ENCODE measurements around the gene ZNF814.
"Not testable (repeated sequence)": the region's sequence is repeated elsewhere in the genome, so short reads cannot be mapped to it uniquely, and the experiment has no call there.

The ZNF814 gene

DNA sequence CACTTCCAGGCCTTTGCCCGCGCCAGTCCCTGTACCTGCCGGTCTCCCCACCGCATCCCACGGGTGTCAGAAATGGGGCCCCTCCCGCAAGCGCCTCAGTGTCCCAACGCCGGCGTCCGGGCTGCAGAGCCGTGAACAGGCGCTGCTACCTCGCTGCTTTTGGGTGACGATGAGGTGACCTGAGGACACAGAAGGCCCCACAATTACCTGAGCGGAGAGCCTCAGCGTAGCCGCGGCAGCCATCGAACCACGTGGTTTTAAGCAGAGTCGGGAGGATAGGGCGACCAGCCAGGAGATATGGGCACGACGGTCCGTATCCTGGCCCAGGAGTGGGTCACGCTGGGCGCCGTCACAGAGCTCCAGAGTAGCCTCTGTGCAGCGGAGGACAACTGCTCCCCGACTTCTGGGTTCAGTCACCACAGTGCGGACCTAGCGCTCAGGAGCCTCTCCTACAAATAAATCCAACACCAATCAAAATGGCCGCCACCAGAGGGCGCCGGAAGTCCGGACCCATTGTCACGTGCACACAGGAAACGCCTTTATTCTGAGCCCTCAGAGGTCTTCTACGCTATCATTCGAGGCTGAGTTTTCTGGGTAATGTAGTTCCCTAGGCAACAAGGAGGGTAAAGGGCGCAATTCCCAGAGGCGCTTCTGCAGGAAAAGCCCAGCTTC lies at the start of gene ZNF814:
Gene ZNF814, minus strand, starts transcription at position 478 of the 672 bp plus-strand sequence. Its CDS starts 235 bp downstream, at position 243.
- peak; percentile 70 for DNase-seq (ENCODE audit: low spot score)

DNA sequence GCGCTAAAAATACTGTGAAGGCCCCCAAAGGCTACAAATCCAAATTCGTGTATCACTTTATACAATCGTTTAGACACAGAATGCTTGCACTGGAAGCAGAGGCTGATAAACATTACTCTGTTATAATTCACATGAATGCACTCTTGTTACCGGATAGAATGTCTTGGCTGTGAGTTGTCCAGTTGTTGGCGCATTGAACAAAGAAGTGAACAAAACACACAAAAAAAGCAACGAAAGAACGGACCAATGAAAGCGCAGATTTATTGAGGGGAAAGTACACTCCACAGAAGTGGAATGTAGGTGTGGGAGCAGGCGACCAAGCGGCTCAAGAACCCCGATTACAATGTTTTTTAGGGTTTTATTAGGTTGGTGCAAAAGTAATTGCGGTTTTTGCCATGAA lies 46.9 kb upstream of the ZNF814 start:
- DNase-seq (ENCODE audit: low spot score) = no peak

DNA sequence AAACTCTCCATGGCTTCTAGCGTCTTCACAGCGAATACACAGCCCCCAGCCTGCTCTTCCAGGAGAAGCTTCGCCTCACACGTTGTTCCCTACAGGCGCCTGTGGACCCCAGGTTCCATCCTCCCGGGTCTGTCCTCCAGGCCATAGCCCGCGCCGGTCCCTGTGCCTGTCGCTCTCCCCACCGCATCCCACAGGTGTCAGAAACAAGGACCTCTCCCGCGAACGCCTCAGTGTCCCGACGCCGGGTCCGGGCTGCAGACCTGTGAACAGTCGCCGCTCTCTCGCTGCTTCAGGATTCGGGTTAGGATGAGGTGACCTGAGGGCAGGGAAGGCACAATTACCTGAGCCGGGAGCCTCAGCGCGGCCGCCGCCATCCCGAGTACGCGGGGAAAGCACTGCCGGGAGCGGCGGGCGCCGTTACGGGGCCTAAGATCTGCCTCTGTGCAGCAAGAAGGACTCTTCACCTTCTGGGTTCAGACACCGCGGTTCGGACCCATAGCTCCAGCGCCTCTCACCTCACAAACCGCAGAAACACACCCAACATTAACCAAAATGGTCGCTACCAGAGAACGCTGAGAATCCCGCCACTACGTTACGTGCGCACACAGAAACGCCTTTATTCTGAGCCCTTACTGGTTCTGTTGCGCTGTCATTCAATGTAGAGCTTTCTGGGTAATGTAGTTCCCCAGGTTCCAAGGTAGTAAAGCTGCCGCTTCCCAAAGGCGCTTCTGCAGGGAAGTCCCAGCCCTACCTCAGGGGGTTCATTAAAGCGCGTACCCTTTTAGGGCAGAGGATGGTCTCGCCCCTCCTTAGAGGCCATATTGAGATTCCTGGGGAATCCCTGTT lies 46.2 kb upstream of the ZNF814 start, which contains the start of gene ZNF418:
Gene ZNF418, minus strand, starts transcription at position 583 of the 846 bp plus-strand sequence. CDS start 1,580 bp downstream, outside the sequence.
- peak; percentile 78 for DNase-seq (ENCODE audit: low spot score)

DNA sequence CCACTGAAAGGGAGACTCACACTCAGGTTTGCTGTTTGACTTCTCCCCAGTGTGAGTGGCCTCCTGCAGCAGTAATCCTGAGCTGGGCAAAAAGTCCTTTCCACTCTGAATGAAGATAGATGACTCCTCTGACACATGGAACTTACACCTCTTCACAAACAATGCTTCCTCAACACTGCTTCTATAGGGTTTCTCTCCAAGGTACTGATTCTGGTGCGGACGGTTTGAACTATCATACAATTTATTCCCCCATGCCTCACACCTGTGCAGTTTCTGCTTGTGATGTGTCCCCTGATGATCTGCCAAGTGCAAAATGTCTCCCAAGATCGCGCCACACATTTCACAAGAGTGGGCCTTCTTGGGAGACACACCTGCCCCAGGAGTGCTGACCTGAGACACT lies 38.8 kb upstream of the ZNF814 start:
- no peak for DNase-seq (ENCODE audit: low spot score)

DNA sequence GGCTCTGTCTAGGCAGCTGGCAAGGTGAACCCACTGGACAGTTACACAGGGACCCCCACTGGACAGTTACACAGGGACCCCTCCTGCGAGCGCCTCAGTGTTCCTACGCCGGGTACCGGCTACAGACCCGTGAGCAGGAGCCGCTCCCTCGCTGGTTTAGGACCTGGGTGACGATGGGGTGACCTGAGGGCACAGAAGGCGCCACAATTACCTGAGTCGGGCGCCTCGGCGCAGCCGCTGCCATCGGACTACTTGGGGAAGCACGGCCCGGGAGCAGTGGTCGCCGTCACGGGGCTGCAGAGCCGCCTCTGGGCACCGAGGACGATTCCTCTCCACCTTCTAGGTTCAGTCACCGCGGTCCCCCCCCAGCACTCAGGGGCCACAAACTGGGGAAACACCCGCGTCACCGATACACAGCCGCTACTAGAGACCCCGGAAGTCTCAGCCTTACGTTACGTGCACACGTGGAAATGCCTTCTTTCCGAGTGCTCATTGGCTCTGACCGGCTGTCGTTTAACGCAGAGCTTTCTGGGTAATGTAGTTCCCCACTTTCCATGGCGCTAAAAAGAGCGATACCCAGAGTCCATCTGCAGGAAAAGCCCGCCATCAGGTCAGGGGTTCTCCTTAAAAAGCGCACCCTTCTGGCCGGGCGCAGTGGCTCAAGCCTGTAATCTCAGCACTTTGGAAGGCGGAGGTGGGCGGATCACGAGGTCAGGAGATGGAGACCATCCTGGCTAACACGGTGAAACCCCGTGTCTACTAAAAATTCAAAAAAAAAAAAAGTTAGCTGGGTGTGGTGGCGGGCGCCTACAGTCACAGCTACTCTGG lies 27.5 kb upstream of the ZNF814 start, which contains the start of gene ZNF417:
Gene ZNF417, minus strand, starts transcription at position 425 of the 828 bp plus-strand sequence. Its CDS starts 181 bp downstream, at position 244.
- DNase-seq (ENCODE audit: low spot score) = peak; percentile 95

DNA sequence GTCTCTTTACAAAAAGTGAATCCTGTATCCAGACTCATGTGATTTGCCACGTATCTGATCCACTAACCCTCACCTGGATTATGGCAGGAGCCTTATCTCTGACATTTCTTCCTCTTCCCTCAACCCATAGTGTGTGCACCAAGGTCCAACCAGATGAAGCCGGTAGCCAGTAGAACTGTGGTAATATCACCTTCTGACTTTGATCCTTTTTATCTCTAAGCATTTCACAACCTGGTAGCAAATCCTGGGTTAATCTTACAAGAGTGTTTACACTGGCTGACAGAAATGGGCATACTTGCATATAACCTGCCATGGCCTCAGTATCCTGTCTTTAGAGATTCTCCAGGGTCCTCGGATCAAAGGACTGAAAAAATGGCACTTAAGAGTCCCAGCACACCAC lies 25.7 kb upstream of the ZNF814 start:
- DNase-seq (ENCODE audit: low spot score) = no peak

DNA sequence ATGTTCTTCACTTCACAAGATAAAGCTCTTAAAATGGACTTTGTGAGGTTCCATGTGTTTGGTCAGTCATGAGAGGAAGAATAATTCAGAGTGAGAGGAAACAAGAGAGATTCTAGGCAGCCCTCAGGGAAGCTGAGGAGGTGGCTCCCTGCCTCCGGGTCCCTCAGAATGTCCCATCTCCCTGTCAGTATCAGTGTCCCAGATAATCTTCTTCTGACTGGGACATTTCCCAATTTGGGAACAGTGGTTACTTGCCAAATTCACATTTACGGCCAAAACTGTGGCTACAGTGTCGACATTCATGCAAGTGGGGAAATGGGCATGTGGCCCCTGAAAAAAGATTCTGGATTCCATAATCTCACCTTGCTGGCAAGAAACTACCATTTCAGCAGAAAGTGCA lies 18.6 kb upstream of the ZNF814 start:
- DNase-seq (ENCODE audit: low spot score) = no peak

DNA sequence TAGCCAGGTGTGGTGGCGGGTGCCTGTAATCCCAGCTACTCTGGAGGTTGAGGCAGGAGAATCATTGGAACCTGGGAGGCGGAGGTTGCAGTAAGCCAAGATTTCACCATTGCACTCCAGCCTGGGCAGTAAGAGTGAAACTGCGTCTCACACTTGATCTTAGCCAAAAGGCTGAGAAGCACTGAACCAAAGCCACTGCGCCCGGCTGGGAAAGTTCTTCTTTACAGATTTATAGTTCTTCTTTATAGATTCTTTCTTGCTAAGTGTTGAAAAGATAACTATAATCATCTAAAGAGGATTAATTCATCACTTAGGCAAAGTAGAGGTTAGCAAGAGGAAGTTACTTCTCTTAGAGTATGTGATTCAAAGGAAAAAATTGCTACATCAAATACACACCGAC lies 16.4 kb upstream of the ZNF814 start:
- DNase-seq (ENCODE audit: low spot score) = no peak

DNA sequence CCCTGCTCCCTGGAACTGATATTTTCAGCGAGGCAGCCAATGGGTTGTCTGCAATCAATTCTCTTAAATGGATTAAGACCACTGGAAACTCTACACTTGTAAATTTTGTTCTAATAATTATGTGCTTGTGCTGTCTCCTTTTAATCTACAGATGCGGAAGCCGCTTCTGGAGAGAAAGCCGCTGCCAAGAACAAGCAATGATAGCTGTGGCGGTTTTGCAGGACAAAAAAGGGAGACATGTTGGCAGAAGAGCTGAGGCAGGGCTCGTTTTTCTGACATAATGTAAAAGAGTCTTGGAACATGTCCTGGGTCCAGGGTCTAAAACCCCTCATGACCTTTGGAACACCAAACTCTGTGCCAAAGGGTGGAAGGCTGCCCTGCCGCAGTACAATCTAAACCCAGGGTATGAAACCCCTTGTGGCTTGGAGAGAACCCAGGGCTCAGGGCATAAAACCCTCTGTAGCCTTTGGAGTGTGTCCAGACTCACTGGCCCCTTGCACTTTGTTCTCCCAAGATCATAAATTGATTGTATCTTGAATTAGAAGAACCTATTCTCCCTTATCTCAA lies 14.9 kb upstream of the ZNF814 start:
- DNase-seq (ENCODE audit: low spot score) = no peak

DNA sequence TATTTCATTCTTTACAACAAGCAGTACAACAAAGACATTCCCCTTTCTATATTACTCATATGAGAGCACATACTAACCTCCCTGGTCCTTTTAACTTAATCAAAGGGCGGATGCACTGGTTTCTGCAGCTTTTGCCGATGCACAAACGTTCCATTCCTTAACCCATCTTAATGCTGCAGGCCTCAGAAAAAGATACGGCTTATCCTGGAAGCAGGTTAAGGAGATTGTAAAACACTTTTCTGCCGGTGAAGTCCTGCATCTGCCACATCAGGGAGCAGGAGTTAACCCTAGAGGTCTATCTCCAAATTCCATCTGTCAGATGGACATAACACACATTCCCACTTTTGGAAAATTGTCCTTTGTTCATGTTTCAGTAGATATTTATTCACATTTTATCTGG lies 11.5 kb upstream of the ZNF814 start:
- no peak for DNase-seq (ENCODE audit: low spot score)

DNA sequence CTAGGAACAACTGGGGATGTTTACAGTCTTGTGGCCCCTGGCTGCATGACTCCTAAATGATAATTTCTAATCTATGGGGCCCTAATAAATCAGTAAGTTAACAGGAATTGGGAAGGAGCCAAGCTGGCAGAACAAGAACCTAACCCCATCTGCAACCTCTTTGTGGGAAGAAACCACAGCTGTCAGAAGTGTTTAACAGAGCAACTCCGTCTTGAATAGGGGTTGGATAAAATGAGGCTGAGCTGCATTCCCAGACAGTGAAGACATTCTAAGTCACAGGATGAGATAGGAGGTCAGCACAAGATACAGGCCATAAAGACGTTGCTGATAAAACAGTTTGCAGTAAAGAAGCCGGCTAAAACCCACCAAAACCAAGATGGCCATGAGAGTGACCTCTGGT lies 1.9 kb upstream of the ZNF814 start:
- DNase-seq (ENCODE audit: low spot score) = peak; percentile 33

DNA sequence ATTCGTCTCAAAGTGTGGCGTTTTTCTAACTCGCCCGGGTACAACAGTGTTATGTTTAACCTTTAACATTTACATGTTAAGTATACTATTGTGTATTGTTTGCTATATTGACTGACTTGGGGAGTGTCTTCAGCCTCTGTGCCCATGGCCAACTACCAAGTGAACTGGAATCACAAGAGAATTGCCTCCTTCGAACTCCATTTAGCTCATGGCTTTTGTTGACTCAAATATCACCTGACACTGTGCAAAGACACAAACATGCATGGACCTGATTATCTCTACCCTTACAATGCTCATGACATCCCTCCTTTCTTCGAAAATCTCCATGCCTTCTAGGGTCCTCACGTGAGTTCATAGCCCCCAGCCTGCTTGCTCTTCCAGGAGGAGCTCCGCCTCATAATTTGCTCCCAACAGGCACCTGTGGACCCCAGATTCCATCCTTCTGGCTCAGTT lies 704 bp downstream of the ZNF814 start:
- peak; percentile 9 for DNase-seq (ENCODE audit: low spot score)

DNA sequence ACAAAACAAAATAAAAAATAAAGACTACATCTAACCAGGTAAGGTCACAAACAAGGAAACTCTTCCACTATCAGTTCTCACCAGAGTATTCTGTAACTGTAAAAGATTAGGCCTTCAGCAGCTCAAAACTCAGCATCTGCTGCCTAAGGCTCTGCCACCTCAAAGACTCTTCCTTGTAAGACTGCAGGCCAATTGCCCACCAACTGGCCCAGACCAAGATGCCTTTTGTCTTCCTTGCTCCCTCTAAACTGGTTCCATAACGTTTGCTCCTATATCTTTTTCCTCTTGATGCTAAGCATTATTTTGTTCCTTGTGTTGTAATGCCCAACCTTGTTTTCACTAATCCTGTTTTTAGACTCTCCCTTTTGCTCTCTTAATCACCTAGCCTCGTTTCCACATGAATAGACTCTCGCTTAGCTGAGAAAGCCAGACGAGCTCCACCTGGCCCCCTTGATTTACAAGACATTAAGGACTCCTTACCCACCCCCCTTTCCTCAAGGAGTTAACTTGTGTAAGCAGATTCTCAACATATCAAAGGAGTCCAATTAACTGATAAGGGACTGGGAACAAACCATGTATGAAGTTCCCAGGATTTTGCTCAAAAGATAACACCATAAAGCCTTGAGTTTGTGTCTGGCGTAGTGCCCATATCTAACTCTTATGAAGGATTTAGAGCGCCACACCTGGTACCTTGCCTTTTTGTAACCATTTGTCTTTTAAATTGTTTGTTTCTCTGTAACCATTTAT lies 1.5 kb downstream of the ZNF814 start:
- no peak for DNase-seq (ENCODE audit: low spot score)

DNA sequence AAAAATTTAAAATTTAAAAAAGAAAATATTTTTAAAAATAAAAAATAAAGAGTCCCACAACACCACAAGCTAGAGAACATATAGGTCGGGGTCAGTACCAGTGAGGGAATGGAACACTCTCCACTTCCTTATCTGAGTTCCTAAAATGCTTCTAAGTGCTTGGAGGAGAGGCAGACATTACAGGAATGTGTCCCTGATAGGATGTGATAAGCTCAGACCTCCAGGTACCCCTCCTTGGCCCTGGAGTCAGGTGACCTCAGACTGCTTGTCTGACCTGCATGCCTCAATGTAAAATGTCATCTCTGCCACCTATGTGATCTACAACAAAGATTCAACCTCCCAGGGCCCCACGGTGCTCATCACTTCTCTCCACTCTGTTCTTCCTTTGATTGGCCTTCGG lies 2.8 kb downstream of the ZNF814 start:
- DNase-seq (ENCODE audit: low spot score) = no peak

DNA sequence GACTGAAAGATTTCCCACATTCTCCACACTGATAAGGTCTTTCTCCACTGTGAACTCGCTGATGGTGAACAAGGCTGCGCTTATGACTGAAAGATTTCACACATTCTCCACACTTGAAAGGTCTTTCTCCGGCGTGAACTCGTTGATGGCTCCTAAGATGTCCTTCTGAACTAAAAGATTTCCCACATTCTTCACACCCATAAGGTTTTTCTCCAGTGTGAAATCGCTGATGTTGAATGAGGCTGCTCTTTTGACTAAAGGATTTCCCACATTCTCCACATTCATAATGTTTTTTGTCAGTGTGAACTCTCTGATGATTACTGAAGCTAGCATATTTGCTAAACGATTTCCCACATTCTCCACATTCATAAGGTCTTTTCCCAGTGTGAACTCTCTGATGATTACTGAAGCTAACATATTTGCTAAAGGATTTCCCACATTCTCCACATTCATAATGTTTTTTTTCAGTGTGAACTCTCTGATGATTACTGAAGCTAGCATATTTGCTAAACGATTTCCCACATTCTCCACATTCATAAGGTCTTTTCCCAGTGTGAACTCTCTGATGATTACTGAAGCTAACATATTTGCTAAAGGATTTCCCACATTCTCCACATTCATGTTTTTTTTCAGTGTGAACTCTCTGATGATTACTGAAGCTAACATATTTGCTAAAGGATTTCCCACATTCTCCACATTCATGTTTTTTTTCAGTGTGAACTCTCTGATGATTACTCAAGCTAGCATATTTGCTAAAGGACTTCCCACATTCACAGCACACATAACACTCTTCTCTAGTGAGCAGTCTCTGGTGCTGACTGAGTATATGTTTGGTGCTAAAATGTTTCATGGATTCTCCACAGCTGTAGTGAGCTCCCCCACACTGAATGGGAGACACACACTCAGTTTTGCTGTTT lies 14.7 kb downstream of the ZNF814 start:
- not testable (repeated sequence) for DNase-seq (ENCODE audit: low spot score)

DNA sequence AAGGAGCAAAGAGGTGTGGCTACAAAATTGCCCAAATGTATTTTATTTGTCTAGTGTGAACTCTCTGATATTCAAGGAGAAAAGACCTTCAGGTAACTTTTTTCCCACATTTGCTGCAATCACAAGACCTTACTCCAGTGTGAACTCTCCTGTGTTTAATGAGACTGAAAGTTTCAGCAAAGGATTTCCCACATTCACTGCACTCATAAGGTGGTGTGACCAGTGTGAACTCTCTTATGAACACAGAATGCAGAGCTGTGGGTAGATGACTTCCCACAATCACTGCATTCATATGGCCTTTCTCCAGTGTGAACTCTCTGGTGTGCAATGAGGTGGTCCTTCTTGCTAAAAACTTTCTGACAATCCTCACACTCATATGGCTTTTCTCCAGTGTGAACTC lies 16.4 kb downstream of the ZNF814 start:
- no peak for DNase-seq (ENCODE audit: low spot score)

DNA sequence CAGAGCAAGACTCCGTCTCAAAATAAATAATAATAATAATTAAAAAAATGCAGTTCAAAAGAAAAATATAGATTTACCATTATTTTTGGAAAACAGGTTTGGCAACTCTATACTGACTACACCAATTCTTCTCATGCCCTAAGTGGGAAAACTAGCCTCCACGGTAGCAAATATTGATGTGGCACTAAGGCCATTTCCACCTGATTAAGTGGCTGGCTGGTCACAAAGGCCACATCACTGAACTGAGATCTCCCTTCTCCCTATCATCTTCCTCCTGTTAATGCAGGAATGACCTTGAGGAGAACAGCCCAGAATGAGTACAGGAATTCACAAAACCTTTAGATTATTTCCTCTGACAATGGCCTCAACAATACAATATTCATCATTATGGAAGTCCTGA lies 18.6 kb downstream of the ZNF814 start:
- no peak for DNase-seq (ENCODE audit: low spot score)

DNA sequence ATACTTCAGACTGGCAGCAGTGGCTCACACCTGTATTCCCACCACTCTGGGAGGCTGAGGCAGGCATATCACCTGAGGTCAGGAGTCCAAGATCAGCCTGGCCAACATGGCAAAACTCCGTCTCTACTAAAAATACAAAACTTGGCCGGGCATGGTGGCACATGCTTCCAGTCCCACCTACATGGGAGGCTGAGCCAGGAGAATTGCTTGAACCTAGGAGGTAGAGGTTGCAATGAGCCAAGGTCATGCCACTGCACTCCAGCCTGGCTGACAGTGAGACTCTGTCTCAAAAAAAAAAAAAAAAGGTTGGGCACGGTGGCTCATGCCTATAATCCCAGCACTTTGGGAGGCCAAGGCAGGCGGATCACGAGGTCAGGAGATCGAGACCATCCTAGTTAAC lies 19.2 kb downstream of the ZNF814 start:
- not testable (repeated sequence) for DNase-seq (ENCODE audit: low spot score)

DNA sequence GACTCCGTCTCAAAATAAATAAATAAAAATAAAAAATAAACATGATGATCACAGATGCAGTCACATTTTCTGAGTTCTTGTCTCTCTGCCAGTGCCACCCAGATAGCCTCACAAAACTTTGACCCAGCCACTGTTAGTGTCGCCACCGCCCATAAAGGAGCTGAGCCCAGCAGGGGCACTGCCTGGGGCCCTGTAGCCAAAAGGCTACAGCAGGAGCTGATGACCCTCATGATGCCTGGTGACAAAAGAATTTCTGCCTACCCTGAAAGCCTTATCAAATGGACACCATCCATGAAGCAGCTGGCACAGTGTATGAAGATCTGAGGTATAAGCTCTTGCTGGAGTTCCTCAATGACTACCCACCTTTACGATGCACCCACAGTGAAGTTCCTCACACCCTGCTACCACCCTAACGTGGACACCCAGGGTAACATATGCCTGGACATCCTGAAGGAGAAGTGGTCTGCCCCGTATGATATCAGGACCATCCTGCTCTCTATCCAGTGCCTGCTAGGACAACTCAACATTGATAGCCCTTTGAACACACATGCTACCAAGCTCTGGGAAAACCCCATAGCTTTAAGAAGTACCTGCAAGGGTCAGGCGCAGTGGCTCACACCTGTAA lies 20.9 kb downstream of the ZNF814 start:
- DNase-seq (ENCODE audit: low spot score) = no peak

DNA sequence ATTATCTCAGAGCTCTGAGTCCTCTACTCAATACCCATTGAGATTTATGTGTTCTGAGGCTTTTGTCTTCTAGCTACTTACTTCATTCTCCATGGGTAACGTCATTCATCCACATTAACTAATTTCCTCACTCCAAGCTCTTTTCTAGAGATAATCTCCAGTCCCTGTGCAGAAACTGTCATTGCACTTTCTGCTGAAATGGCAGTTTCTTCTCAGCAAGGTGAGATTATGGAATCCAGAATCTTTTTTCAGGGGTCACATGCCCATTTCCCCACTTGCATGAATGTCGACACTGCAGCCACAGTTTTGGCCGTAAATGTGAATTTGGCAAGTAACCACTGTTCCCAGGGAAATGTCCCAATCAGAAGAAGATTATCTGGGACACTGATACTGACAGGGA lies 26.5 kb downstream of the ZNF814 start:
- not testable (repeated sequence) for DNase-seq (ENCODE audit: low spot score)

All from AG20443 (cell line).